ENCODE data around the gene RFNG.

The RFNG gene

DNA sequence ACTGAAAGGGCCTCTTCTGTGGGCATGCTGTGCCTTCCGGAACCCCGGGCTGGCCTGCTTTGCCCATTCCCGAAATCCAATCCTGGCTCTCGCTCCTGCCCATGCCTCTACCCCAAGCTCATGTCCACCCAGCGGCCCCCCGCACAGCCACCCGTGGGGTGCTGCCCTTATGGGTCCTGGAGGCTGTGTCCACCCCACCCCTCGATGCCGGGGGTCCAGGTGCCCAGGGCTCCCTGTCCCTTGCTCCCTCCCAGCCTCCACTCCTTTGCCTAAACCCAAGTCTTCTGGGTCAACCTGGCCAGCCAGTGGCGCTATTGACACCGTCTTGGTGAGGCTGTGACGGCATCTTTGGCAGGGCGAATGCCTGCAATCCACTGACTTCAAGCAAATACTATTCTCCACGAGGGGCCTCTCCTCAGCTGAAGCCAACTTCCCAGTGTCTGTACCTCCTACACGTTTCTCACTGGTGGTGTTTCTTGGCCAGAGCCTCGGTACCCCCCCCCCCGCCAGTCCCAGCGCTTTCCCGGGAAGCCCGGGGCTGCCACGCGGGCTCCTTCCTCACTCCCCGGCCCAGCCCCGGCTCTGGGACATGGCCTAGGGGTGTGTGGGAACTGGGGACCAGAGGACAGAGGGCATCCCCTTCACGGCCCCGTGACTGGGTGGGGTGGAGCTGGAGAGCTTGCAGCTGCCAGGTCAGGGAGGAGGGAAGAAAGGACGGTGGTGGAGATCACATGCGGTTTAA is 26.2 kb upstream of the RFNG start:
- no peak for DNase-seq (ENCODE audit: low read depth)

DNA sequence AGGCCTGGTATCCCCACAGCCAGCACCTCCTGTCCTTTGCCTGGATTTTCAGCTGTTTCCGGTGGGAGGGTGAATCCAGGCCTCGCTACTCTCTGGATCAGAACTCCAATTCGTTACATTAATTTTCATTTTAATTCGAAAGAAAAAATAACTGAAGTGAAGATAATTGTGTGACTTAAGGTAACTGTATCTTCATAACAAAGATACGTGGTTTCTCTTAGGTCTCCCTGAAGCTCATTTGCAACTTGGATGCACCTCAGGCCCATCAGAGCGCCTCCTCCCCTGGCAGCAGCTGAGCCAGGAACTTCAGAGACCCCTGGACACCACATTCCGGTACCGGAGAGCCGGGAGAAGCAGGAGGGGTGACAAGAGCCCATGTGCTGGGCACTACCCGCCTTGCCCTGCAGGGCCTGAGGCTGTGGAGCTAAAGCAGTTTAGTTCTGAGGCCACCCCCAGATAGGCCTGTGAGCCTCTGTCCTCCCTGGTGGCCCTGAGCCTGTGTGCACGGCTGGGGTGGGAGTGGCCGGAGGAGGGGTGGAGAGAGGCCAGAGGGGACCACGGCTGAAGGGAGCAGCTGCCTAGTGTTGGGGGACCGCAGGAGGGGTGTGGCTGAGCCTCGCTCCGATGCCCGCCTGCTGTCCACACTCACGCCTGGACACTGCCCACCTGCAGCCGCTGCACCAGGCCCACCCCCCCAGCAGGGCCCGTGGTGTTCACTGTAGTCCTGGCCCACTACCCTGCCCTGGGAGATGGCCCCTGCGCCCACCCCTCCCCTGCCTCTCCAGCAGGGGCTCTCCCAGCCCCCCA is 25.4 kb upstream of the RFNG start:
- no peak for DNase-seq (ENCODE audit: low read depth)

DNA sequence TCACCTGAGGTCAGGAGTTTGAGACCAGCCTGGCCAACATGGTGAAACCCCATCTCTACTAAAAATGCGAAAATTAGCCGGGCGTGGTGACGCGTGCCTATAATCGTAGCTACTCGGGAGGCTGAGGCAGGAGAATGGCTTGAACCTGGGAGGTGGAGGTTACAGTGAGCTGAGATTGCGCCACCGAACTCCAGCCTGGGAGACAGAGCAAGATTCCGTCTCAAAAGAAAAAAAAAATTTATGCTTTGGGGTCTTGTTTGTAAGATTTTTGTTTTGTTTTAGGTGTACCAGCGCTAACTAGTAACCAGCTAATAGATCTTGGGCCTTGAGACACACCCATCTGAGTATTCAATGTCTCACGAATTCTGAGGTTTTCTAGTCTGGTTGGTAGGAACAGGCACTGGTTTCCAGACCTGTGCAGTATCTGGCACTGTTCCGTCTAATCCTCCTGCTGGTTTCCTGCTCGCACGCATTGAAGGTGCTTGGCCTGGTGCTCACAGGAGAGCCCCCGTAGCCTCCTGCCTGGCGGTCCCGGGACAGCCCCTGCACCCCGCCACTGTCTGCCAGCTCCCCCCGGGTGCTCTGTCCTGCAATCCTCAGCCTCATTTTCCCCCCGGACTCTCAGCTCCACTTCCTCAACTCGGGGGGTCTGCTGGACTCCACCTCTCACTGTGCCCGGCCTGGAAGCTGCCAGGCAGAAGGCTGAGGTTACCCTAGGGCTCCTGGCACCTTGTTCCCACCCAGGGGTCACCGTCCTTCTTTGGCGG is 24.6 kb upstream of the RFNG start:
- DNase-seq (ENCODE audit: low read depth), result no peak

DNA sequence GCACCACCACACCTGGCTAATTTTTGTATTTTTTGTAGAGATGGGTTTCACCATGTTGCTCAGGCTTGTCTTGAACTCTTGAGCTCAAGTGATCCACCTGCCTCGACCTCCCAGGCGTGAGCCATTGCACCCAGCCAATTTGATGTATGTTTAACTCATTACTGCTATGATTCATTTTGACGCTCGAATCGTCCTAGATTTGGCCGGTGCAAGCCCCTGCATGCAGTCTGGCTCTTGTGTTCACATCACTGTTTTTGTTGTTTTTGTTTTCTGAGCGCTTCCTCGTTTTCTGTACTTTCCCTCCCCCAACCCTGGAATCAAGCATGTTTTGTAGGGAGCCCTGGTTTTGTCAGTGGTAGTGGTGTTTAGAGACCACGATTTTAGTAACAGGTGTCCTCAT is 21.8 kb upstream of the RFNG start:
- DNase-seq (ENCODE audit: low read depth), result no peak

DNA sequence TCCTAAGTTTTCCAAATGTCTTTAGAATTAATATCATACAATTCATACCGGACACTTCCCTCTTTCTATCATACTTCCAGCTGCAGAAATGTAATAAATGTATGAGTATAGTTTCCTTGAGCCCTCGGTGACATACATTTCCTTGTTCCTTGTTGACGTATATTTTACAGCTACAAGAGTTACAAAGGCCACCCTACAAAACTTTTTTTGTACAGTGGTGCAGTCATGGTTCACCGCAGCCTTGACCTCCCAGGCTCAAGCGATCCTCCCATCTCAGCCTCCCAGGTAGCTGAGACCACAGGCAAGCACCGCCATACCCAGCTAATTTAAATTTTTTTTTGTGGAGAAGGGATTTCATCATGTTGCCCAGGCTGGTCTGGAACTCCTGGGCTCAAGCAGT is 21.2 kb upstream of the RFNG start:
- no peak for DNase-seq (ENCODE audit: low read depth)

DNA sequence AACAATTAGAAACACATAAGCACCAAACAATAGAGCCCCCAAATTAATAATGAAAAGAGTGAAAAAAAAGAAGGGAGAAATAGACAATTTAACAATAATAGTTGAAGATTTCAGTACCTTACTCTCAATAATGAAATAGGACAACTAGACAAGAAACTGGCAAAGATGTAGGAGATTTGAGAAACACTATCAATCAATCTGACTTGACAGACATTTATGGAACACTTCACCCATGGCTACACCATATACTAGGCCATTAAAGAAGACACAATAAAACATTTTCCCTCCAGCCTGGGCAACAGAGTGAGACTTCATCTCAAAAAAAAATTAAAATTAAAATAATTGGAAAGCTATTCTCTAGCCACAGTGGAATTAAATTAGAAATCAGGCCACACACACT is 19.0 kb upstream of the RFNG start:
- DNase-seq (ENCODE audit: low read depth), result no peak

DNA sequence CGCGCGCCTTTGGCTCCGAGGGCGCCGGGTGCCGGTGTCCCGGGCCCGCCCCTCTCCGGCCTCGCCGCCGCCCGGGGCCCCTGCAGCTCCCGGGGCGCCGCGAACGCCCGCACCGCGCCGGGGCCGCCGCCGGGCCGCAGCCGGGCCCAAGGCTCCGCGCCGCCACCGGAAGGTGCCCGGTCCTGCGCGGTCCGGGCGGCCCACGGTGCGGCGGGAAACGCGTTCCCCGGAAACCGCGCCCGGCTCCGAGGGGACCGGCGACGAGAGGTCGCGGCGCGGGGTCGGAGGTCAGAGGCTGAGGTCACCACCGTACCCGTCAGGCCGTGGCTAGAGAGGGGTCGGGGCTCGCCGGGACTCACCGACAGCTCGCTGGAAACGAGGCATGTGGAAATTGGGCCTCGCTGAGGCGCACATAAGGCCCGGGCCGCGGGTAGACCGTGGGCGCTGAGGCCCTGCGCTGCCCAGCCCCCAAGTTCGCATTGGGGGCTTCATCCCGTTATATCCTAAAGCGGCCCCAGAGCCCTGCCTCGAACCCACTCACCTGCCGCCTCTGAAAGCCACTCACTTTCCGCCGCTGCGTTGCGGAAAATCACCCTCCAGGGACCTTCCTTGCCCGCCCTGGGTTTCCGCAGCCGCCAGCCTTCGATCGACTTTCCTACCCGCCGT is 14.2 kb upstream of the RFNG start, which contains the start of gene DUS1L:
DUS1L (minus strand) TSS at position 167 of the 666 bp plus-strand sequence. CDS start 745 bp downstream, outside the sequence.
- DNase-seq (ENCODE audit: low read depth), result no peak

DNA sequence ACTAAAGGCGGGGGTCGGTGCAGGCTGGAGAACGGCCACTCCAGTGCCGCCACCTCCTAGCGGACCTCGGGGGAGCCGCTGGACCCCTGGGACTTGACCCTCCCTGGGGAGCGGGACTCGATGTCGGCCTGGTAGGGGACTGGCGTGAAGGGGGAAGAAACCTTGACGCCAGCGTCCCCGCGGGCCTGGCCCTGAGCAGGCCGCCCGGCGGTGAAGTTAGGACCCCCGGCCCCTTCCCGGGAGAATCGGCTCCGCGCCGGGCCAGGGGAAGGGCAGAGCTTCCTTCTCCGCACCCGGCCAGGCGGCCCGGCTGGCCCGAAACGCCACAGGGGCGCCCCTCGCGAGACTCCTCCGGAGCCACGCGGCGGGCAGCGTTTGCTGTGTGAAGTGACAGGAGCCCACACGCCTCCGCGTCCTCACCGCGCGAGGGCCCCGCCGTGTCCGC is 13.6 kb upstream of the RFNG start:
- no peak for DNase-seq (ENCODE audit: low read depth)

DNA sequence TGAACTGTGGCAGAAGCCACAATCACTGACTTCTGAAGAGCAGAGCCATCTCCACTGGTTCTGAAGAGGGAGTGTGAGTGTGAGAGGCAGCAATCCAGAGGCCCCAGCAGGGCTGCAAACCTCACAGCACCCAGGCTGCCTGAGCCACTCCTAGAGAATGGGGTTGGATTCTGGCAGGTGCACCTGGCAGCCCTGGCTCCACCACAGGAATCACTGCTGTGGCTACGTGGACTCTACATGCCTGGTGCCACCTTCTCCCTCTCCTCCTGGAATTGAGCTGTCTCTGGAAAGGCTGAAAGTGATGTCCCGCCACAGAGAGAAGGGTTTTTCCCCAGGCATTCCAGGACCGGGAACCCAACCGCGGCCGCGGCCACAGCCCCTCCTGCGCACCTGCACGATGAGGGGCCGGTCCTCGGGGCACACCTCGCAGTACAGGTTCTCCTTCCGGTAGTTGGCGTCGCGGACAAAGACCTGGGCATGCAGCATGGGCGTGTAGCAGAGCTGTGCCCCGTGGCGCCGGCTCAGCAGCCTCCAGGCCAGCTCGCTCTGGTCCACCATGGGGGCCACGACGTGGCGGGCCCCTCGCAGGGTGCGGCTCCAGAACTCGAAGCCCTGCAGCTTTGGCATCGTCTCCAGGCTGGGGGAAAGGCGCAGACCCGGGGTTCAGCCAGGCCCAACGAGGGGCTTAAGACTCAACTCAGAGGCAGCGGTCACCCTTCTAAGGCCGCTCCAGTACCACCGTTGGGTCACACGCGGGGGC is 13.0 kb upstream of the RFNG start:
- no peak for DNase-seq (ENCODE audit: low read depth)

DNA sequence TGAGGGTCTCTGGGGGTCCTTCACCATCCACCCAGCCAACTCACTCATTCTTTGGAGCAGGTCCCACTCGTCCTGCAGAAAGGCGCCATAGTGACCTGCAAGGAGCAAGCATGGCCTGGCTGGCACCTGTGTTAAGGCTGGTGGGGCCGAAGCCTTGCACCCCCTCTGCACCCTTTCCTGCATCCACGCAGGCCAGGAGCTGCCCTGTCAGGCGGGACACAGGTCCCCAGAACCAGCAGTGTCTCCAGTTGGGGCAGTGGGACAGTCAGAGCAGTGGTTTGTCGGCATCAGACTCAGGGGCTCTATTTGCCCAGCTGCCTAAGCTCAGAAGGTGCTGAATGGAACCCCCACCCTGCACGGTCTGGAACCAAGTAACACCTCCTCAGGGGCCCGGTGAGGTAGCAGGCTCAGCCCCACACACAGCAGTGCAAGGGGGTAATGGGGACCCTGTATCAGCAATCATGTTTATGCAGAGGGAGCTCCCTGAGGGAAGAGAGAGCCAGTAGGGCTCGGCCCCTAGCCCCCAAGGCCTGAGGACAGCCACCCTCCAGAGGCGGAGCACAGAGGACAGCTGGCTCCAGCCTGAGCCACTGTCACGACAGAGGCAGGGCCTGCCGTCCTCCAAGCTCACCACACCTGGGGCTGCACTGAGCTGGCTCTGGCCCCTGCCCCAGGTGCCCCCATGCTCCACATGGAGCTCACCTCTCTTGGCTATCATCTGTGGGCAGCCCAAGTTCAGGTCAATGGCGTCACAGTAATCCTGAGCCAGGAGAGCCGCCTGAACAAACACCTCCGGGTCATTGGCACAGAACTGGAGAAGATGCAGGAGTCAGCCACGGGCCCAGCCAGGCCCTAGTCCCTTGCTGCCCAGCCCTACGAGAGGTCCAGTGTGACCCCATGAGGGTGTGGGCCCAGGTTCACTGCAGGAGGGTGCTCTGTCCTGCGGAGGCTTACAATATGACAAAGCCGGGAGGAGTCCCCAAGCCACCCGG is 12.1 kb upstream of the RFNG start:
- DNase-seq (ENCODE audit: low read depth), result no peak

DNA sequence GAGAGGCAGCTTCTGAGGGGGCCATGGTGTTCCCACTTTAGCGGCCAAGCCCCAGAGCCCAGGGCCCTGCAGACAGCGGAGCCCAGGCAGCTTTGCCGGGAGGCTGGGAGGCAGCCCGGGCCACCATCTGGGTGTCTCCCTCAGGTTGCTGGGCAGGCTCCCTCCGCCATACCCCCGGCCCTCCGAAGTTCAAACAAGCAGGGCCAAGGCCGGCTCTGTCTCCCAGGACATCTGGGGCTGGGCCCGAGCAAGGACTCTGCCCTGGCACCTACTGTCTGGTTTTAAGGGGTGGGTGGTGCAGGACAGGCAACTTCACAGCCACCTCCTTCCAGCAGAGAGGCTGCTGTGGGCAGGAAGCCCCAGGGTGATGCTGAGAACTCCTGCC is 11.4 kb upstream of the RFNG start:
- DNase-seq (ENCODE audit: low read depth), result no peak

DNA sequence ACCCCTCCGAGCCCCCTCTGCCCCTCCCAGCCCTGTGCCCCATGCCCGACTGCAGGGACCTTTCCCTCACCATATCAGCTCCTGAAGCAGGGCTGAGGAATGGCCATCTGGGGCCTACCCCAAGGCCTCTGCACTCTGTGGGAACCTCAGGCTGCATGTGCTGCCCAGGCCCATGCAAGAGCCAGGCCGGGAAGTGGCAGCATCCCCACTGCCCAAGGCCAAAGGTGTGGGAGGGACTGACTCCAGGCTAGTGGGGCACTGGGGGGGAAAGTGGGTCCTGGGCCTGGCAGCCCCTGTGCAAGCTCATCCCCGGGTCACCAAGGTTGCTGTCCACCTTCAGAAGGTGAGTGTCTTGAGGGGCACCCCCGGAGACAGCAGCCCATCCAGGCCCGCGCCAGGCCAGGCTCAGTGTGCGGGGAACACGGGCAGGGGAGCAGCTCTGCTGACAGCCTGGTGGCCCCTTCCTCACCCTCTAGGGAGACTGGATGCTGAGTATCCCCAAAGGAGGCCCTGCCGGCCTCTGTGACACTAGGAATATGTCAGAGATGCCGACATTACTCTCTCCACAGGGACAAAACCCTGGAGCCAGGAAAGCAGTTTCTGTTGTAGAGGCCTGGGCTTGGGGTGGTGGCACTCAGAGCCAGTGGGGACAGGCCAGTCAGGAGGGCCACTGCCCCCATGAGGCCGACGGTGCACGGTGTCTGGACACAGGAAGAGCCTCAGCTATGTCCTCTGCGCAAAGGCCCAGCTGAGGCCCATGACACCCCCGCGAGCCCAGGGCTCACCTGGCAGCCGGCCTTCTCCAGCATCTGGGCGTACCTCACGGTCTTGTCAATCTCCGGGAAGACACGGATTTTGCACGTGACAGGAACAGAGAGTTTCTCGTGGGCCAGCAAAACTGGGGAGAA is 10.7 kb upstream of the RFNG start:
- DNase-seq (ENCODE audit: low read depth), result no peak

DNA sequence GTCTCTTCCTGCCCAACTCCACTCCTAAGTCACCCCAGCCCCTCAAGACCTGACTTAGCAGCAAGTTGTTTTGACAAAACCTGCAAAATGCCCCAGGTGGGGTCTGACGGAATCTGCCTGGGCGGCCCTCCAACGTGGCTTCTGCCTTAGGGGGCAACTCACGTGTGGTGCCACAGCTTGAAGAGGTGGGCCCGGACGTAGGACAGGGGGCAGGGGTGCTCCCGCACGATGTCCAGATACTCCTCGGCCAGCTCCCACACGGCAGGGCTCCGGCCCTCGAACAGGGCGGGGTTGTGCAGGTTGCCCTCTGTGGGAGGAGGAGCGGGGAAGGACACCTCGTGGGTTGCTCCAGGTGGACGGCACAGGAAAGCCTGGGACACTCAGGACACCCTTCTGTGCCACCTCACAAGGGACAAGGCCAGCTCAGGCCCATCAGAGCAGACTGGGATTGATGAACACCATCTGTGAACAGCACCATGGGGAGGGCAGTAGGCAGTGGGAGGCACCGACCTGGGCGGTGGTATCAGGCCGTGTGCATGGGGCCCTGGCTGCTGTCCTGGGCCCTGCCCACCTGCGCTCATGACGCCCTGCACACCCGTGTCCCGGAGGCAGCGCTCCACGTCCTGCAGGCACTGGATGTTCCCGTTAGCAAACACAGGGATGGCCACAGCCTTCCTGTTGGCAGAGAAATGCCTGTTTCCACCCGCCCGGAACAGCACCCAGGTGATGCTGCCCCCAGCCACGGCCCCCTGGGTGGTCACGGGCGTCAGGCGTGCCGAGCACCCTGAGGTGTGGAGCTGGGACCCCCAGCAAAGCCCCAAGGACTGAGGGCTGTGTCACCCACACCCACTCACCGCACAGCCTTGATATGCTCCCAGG is 9.7 kb upstream of the RFNG start:
- no peak for DNase-seq (ENCODE audit: low read depth)

DNA sequence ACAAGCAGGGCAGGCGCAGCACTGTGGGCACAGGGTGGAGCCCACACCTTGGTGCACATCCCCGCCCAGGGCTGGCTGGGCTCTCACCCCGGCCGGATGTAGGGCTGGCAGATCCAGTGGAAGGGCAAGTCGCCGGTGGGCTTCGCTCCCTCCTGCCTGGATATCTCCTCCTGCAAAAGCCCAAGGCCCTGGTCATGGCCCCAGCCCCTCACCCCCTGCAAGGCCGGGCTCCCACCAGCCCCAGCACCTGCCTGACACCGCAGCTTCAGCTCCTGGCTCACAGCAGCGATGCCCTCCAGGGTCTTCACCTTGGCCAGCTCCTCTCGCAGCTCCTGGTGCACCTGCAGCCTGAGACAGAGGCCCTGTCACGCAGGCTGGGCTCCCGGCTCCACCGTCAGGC is 9.0 kb upstream of the RFNG start:
- DNase-seq (ENCODE audit: low read depth), result no peak

DNA sequence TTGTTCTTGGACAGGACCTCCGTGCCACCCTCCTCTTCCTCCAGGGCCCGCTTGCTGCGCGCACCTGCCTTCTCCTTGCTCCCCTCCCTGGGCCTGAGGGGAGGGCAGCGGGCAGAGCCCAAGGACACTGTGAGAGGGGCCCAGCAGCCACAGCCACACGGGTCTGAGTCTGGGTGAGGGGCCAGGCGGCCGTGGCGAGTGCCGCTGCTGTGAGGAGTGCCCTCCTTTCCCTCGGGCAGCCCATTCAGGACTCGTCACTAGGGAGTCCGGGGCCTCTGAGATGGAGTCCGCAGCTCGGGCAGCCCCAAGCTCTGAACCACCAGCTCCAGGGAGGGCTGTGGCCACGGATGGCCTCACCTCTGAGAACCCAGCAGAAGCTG is 8.4 kb upstream of the RFNG start:
- no peak for DNase-seq (ENCODE audit: low read depth)

DNA sequence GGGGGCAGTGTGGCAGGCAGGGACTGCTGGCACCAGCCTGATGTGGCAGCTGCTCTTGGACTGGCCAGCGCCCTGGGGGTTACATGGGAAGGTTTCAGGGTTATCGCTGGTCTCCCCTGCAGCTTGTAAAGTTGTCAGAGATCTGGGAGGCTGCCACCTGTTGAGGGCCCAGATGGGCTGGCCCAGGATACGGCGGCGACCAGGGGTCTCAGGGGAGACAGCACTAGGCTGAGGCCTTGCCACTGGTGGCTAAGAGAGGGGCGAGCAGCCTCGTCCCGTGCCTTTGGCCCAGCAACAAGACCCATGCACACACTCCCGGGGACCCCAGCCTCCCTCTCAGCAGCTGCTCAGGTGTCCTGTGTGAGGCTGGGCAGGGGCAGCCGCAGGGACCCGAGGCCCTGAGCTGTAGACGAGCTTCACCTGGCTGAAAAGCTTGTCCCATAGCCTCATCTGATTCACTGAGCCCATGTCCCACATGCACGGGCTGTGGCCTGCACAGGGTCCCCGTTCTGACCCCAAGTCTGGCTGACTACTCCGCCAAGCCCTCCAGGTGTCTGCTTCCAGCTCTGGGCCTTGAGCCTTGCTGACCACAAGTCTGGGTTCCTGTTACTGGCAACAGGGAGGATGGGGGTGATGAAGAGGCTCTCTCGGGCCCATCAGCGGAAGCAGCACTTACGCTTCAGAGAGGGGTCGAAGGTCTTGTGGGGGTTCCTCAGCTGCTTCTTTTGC is 7.8 kb upstream of the RFNG start:
- DNase-seq (ENCODE audit: low read depth), result no peak

DNA sequence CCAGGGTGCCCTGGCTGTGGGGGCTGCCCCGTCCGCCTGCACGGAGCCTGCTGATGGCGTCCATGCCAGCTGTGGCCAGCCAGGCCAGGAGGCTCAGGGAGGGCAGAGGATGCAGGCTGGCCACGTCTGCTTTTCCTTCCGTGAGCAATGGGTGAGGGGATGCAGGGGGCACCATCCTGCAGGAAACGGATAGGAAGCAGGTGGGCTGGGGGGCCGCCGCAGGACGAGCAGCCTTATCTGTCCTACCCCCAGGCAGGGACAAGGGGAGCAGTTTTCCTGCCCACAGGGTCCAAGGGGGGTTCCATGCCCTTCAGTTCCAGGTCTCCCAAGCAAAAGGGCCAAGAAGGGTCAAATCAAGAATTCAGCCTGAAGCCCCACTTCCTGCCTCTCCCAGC is 7.2 kb upstream of the RFNG start:
- DNase-seq (ENCODE audit: low read depth), result no peak
